HG02884 (cell line): ENCODE results near the gene ANO4.

Source experiments
- ATAC-seq: cut with Tn5 transposase; IDR thresholded peaks from one replicate; pipeline ENCODE4 v1.9.1; 2021; ENCODE audit warnings: mild to moderate bottlenecking, moderate library complexity; ENCODE audit not compliant: unreplicated experiment

ANO4 gene

DNA sequence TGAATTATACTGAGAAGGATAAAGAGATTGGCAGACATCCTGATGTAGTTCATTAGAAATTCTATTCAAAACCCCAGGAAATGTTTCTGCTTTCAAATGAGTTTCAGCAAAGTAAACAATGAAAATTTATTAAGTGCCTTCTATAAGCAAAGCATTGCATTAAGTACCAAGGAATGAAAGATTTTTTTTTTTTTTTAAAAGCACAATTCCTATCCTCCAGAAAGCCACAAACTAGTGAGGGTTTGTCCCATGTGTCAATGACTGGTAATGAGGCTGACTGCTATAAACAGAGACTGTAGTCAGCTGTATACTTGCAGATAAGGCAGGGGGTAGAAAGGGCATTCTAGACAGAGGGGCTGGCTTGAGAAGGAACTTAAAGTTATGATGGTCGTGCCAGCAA is 6.7 kb downstream of the ANO4 start:
- ATAC-seq: no peak

GRCh38 chr12:100808777-100809176 is 14.2 kb downstream of the ANO4 start:
- ATAC-seq: no peak

GRCh38 chr12:100820314-100820713 is 25.7 kb downstream of the ANO4 start:
- no peak for ATAC-seq

DNA sequence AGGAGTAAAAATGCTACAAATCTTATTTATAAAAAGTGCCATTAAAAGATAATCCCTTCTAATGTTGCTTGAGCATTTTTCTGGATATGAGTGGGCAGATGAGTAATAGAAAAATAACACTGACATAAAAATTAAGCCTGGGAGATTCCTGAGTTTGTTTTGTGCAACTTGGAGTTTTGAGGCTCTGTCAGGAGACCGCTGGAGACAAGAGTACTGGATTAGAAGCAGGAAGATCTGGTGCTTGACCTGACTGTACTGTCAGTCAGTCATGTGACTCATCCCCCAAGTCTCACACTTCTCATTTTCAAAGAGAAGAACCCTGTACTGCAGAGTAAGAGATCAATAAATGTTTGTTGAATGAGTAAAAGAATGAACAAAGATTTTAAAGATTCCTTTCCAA is 29.4 kb downstream of the ANO4 start:
- no peak for ATAC-seq

GRCh38 chr12:100824476-100824875 is 29.9 kb downstream of the ANO4 start:
- ATAC-seq: no peak

GRCh38 chr12:100826323-100826722 is 31.7 kb downstream of the ANO4 start:
- ATAC-seq: no peak

DNA sequence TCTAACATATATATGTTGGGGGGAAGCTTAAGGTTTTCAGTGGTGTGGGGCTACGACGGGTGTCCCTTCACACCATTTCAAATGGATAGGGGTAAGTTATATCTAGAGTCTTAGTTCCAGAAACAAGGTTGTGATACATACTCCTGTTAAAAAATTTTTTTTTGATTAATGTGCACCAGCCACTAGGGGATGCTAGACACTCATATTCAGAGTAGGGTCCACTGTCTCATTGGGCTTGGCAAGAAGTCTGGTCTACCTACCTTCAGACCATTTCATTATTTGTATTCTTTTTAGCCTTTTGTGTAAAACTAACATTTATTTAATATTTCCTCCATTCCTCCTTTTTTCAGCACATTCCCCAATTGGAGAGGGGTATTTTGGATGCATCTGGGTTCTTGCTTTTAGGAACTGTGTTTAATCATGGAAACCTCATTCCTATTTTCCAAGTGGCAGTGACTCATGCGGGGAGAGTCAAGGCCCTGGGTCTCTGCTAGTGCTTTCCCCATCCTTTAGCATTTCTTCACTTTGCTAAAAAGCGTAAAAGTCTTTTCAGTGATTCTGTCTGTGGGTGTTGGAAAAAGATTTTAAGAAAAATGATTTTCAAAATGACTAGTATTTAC is 33.4 kb downstream of the ANO4 start:
- peak; percentile 70 for ATAC-seq

DNA sequence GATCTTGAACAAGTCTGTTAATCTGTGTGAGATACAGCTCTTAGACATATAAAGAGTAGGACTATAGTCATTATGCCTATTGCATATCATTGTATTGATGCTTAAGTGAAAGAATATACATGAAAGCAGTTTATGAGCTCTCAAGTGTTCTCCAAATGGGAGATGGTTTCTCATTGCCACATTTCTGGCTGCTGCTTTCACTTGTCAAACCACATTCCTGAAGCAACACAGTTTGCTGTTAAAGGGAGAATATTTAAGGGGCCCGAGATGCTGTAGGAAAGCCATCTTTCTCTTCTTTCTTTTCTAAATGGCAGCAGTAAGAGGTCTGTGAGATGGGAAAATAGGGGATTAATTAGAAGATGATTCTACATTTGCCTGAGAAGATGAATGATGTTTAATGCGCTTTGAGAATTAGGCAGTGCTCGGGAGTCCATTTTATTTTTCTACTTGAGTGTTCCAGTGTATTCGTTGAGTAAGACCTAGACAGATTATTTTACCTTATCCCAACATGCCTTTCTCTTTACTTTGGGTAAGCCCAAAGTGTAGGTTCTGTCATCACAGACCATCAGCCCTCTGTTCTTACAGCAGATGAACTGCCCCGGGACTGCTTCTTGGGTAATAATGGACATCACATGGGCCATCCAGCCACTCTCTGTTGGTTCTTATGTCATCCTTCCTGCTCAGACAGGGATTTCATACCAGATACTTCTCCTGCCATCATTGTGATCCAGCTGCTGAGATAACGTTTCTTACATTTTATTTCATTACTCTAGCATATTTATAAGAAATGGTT is 35.6 kb downstream of the ANO4 start:
- no peak for ATAC-seq

- ATAC-seq: no peak
Measured at GRCh38 chr12:100833282-100833681, 38.7 kb downstream of the ANO4 start.

DNA sequence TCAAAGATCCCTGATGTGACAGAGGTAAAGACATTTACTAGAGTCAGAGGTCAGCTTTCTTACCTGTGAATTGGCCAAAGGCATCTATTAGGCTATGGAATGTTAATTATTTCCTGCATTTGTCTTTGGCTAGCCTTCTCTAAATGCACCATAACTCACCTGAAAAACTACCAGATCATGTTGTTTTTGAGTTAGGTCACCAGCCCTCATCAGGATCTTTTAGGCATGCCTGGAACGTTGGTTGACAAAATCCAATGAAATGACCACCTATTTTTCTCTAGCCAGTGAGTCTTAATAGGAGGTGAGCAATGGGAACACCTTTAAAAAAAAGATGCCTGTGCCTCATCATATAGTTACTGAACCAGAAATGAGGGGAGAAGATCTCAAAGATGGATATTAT is 46.2 kb downstream of the ANO4 start:
- ATAC-seq: no peak

GRCh38 chr12:100842156-100842555 is 47.6 kb downstream of the ANO4 start:
- no peak for ATAC-seq

DNA sequence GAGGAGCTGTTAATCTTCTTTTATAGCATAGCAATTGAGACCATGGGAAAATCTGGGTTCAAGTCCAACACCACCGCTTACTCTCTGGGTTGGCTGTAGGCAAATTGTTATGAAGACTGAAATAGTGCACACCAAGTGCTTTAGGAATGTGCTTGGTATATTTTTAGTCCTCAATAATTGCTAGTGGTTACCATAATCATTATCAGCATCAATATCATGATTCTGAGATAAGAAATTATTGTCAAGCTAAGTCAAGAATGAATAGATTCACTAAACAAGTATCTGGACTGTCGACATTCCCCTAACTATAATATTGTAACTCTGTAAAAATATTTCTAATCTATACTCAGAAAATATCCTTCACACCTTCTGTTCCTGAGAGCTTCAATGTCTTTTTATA is 48.5 kb downstream of the ANO4 start:
- ATAC-seq: no peak

DNA sequence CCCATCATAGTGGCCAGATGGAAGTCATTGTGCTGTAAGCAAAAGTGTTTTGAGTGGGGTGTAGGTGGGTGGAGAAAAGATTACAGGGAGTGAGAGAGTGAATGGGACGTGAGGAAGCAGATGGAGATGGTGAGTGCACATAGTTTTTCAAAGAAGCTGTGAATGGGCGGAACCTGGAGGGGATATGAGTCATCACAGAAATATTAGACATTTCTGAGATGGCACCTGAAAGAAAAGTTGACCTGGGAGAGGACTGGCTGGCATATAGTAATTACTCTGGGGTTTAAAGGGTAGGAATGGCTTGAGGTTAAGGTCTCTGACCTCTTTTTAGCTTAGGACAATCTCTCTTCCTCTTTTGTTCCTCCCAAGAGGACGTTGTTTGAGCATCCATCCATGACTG is 50.5 kb downstream of the ANO4 start:
- no peak for ATAC-seq

GRCh38 chr12:100851637-100852036 is 57.1 kb downstream of the ANO4 start:
- ATAC-seq: no peak

DNA sequence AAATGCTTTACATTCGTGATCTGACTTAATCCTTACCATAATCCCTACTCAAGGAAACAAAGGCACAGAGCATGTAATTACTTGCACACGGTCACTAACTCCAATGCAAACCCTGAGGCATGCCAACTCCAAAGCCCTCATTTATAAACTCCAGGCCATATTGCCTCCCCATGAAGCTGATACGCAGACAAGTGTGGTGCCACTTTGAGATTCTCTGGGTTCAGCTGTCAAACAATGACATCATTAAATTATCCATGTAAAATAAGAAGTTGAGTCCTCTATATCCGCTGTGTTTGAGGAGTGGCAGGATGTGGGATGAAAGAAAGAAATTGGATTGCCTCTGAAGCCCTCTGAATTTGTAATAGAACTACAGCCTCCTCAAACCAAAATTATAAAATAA is 62.8 kb downstream of the ANO4 start:
- ATAC-seq: no peak

GRCh38 chr12:100857971-100858370 is 63.4 kb downstream of the ANO4 start:
- ATAC-seq: no peak

GRCh38 chr12:100858656-100859055 is 64.1 kb downstream of the ANO4 start:
- ATAC-seq: no peak

DNA sequence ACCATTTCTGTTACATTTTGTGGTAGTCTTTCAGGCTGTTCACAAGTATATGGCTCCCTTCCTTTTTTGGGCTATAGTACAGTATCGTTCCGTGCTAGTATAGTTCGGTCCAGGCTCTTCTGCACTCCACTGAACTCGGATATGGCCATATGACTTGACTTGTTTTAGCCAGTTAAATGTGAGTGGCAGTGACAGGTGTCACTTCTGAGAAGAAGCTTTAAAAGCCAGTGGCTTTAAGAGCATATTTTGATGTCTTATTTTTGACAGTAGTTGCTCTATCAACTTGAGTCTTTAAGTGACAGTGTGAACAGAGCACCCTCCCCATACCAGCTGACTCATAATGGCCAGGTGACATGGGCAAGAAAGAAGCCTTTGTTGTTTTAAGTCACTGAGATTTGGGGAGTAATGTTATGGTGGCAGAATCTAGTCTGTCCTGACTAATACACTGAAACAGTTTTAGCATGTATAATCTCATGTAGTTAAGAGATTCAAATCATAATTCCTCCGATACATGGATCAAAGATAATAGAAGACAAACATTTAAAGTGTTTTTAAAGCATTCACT is 64.6 kb downstream of the ANO4 start:
- no peak for ATAC-seq

- no peak for ATAC-seq
Measured at GRCh38 chr12:100860611-100861010, 66.0 kb downstream of the ANO4 start.

DNA sequence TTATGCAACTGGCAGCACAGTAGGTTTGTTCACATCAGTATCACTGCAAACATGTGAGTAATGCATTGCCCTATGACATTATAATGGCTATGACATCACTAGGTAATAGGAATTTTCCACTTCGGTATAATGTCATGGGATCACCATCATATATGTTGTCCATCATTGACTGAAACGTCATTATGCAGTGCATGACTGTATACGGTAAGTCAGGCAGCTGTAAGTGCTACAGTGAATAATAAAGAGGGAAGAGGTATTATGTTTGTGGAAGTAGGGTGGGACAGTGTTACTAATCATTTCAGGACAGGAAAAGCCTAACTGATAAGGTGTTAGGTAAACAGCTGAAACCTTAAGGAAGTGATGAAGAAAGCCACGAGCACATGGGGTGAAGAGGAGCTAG is 68.1 kb downstream of the ANO4 start:
- no peak for ATAC-seq

DNA sequence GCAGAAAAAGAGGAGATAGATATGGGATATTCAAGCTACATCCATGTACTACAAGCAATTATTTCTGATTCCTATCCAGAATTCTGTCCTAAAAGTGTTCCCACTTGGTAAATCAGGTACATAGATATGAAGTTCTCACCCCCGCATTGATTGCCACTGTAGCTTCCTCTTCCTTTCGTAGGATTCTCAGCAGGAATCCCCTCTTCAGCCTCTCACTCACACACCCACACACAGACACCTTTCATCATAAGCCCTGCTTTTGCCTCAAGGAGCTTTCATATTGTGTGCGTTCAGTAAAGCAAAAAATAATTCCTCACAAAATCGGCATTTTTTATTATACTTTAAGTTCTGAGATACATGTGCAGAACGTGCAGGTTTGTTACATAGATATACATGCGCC is 69.8 kb downstream of the ANO4 start:
- no peak for ATAC-seq

GRCh38 chr12:100867639-100868393 is 73.2 kb downstream of the ANO4 start:
- ATAC-seq: no peak
